GM12892 (cell line): ENCODE measurements around the gene CCR8.

Source experiments
- DNase-seq: peaks from one replicate; pipeline ENCODE4 v3.0.0; 2011; ENCODE audit not compliant: insufficient read length
- FAIRE-seq: peaks from 2 replicates; lab custom pipeline; 2011; peaks lifted over from hg19 to GRCh38; lab: Jason Lieb, UNC
- POLR2A ChIP-seq: IDR thresholded peaks from 2 replicates; pipeline ENCODE4 v1.6.1; 2011; ENCODE audit warnings: low read depth, low read length, control low read depth
- POLR2AphosphoS5 ChIP-seq: IDR thresholded peaks from 2 replicates; pipeline ENCODE4 v1.6.1; 2011; ENCODE audit warnings: low read depth, low read length, control low read depth
- TAF1 ChIP-seq: IDR thresholded peaks from 2 replicates; pipeline ENCODE4 v1.6.1; 2011; ENCODE audit warnings: low read depth, mild to moderate bottlenecking, control low read depth, low read length, borderline replicate concordance

The CCR8 gene

DNA sequence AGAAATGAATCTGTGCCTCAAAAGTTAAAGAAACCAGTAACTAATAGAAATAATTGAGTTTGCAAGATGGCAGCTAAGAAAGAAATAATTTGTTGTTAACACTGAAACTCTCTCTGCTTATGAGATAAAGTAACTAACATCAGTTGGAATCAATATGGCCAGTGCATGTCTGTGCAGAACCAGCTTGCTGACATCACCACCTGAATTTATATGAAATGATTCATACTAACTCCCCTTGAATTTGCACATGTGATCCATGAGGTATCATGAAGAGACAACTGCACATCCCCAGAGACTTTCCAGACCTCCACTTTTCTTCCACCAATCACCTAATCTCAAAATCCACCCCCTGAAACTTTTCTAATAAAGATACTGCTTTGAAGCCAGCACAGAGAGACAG, 43.3 kb downstream of the CCR8 start:
- TF ChIP-seq POLR2A (no peak), TAF1 (no peak), POLR2AphosphoS5 (no peak)
- FAIRE-seq, result no peak
- no peak for DNase-seq

DNA sequence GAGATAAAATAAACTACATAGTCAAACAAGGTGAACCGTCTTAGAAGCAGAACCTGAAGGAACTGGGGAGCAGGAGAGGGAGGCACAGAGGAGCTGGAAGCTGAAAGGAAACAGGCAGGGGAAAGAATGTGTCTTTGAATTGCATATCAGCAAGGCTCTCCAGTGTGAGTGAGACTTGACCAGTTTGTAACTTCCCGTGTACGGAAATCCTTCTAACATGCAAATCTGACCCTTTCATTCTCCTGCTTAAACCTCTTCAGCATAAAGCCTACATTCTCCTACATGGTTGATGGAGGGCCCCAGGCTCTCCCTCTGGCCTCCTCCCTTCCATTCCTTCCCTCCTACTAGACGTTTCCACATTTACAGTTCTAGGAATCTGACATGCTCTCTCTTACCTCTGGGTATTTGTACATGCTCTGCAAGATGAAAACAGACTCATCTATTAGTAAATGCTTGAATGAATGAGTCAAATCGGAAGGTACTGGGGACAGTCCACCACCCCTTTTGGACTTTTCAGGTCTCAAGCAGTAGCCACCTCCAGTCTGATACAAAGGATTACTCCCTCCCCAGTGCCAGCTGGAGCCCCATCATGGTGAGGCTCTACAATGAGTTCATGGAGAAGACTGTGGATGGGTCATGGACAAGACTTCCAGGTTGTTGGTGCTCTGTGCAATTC, 47.6 kb downstream of the CCR8 start:
- DNase-seq, result no peak
- TF ChIP-seq POLR2AphosphoS5, result no peak
- TF ChIP-seq POLR2A, result peak; percentile 35; the same call in 1 of the 2 replicates
- no peak for TF ChIP-seq TAF1
- peak; percentile 74 for FAIRE-seq

DNA sequence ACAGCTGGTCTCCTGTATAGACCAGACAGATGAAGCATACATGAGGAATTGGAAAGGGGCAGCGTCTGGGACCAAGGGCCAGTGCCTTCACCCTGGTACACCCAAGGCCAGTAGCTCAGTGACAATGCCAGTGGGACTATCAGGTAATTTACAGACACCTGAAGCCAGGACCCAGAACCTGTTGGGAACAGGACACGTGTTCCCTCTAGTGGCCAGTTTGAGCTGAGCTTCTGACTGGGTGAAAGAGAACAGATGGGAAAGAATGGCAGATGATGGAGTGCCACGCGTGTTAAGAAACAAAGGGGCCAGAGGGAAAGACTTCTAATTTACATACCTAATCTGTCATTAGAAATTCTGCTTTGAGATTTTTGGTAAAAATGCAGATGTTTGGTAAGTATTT, 48.6 kb downstream of the CCR8 start:
- peak; percentile 91 for FAIRE-seq
- DNase-seq, result peak; percentile 37
- no peak for TF ChIP-seq POLR2A
- TF ChIP-seq POLR2AphosphoS5, result no peak
- no peak for TF ChIP-seq TAF1

DNA sequence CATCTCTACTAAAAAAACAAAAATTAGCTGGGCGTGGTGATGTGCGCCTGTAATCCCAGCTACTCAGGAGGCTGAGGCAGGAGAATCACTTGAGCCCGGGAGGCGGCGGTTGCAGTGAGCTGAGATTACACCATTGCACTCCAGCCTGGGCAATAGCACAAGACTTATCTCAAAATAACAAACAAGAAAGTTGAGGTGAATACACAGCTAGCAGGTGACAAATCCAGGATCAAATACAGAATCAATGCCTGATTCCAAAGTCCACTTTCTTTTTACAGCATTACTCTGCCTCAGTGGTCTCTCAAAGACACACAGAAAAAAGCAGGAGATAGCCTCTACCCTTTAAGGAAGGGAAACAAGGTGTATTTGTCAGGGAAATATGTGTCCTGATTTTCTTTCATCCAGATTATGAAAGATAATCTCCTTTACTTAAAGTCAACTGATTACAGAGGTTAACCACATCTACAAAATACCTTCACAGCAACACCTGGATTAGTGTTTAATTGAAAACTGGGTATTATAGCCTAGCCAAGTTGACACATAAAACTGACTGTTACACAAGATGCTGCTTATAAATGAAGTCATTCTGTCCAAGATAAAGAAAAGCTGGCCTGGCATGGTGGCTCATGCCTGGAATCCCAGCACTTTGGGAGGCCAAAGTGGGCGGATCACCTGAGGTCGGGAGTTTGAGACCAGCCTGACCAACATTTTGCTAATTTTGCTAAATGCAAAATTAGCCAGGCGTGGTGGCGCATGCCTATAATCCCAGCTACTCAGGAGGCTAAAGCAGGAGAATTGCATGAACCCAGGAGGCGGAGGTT, 49.7 kb downstream of the CCR8 start:
- FAIRE-seq (no peak), DNase-seq (no peak)
- TF ChIP-seq TAF1, result no peak
- no peak for TF ChIP-seq POLR2AphosphoS5
- no peak for TF ChIP-seq POLR2A

DNA sequence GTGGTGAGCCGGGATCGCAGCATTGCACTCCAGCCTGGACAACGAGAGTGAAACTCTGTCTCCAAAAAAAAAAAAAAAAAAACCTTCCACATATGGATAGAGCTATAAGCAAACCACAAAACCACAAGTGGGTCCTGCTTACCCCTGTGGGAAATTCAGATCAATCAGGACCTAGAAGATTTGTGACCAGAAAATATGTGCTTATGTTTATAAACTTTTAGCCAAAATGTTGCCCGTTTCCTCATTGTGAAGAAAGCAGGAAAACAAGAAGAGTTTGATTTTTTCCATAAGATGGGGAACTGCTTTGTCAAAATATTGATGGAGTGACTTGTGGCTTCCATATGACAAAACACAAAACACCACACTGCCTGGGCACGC, 50.3 kb downstream of the CCR8 start:
- TF ChIP-seq TAF1 (no peak), POLR2A (no peak), POLR2AphosphoS5 (no peak)
- DNase-seq (no peak), FAIRE-seq (no peak)

DNA sequence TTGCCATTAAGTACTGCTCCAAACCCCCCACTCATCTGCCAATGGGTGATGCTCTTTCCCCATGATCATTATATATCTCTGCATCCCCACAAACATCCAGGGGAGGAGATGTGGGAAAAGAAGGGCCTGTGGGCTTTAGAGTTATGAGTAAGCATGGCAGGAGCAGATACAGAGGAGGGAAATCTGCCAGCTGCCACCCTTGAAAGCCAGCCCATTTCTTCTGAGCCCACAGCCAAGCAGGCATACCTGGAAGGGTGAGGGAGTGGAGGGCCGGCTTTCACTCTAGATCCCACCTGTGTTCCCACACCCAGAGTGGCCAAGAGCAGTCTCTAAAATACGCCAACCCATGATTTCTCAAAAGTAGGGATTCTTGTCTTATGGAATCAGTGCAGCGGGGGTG, 51.9 kb downstream of the CCR8 start:
- no peak for TF ChIP-seq POLR2A
- TF ChIP-seq POLR2AphosphoS5, result no peak
- TF ChIP-seq TAF1, result no peak
- no peak for FAIRE-seq
- no peak for DNase-seq
